ENCODE results near the gene SMNDC1. TPM values are rescaled to one million over a fixed set of nuclear protein-coding genes. Genes with fewer than 3 reads are reported as not detected.
"Not testable (repeated sequence)": the region's sequence is repeated elsewhere in the genome, so short reads cannot be mapped to it uniquely, and the experiment has no call there.

SMNDC1 gene
- total RNA-seq, 6 donors from 2014 or later: 13.5 to 28.2 (median 22.9) TPM

DNA sequence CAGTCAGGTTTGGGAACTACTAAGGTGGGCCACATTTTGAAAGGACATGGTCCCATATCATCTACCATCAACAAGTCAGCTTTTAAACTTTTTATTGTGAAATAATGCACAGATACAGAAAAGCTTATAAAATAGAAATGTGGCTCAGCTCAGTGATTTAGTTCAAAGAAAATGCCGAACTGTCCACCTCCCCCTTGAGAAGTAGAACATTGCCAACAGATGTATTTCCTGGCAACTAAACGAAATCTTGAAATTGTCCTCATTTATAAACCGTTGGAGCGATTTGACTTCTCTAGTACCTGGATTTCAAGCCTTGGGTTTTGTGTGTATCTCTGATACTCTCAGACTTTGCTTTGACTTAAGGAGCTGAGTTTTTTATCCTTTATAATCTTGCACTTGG is 32.7 kb upstream of the SMNDC1 start:
- ATAC-seq (ENCODE audit: low FRiP score in 2 of 2) (no peak), DNase-seq (no peak)
- H3K4me3 ChIP-seq: no peak overlapping the region
- H3K9me3 ChIP-seq: no peaks in the 10 kb centered on the region
- H3K4me1 ChIP-seq: peaks cover 0 to 7% (median 6%) of the 10 kb centered on the region in 4 donors
- no peaks in the 10 kb centered on the region for H3K36me3 ChIP-seq
- no peak overlapping the region for H3K27ac ChIP-seq
- WGBS, 2 donors: 91 to 96% methylated on average over 4 of the region's 4 CpGs
- TF ChIP-seq EP300 (IDR thresholded peaks at IDR 0.05) (no peak), POLR2A (IDR thresholded peaks at IDR 0.05) (no peak), POLR2AphosphoS5 (IDR thresholded peaks at IDR 0.05) (no peak)
- TF ChIP-seq, protein P1, sequence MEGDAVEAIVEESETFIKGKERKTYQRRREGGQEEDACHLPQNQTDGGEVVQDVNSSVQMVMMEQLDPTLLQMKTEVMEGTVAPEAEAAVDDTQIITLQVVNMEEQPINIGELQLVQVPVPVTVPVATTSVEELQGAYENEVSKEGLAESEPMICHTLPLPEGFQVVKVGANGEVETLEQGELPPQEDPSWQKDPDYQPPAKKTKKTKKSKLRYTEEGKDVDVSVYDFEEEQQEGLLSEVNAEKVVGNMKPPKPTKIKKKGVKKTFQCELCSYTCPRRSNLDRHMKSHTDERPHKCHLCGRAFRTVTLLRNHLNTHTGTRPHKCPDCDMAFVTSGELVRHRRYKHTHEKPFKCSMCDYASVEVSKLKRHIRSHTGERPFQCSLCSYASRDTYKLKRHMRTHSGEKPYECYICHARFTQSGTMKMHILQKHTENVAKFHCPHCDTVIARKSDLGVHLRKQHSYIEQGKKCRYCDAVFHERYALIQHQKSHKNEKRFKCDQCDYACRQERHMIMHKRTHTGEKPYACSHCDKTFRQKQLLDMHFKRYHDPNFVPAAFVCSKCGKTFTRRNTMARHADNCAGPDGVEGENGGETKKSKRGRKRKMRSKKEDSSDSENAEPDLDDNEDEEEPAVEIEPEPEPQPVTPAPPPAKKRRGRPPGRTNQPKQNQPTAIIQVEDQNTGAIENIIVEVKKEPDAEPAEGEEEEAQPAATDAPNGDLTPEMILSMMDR (IDR thresholded peaks at IDR 0.05): no peak
- H3K27me3 ChIP-seq: no peaks in the 10 kb centered on the region

DNA sequence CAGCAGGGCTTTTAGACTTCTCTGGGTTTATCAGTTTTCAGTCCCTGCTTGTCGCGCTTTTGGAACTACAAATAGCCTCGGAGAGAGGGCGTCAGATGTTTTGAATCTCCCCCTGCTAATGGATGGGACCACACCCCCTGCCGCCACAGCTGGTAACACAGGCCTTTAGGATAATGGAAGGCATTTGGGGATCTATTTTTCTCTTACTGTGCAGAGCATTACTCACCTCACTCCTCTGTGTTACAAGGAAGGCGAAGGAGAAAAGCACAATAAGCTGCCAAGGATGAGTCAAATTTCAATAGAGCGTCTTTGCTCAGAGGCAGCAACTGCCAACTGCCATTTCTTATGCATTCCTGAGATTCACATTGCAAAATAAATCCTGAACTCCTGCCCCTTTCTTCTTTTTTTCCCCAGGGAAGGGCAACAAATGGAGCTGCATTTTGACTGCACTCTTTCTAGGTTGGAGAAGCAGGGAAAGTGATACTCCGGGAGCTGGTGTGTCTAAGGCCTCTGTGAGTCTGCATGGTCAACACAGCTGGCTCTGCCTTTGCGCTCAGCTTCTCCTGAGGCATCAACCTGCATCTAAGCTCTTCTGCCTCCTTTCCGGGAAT is 31.5 kb upstream of the SMNDC1 start:
- Histone ChIP-seq H3K4me1 (peaks cover 0 to 7% (median 6%) of the 10 kb centered on the region in 4 donors), H3K27me3 (no peaks in the 10 kb centered on the region), H3K4me3 (no peak overlapping the region), H3K27ac (no peak overlapping the region), H3K9me3 (peaks cover 0 to 8% (median 5%) of the 10 kb centered on the region in 4 donors), H3K36me3 (no peaks in the 10 kb centered on the region)
- TF ChIP-seq POLR2AphosphoS5 (IDR thresholded peaks at IDR 0.05) (no peak), POLR2A (IDR thresholded peaks at IDR 0.05) (no peak), EP300 (IDR thresholded peaks at IDR 0.05) (no peak)
- TF ChIP-seq, protein P1 (IDR thresholded peaks at IDR 0.05): no peak
- peak in 1 of 2 donors; percentile 87 for ATAC-seq (ENCODE audit: low FRiP score in 2 of 2)
- 67 to 70% methylated on average over 10 of the region's 10 CpGs for WGBS, 2 donors
- DNase-seq: no peak

DNA sequence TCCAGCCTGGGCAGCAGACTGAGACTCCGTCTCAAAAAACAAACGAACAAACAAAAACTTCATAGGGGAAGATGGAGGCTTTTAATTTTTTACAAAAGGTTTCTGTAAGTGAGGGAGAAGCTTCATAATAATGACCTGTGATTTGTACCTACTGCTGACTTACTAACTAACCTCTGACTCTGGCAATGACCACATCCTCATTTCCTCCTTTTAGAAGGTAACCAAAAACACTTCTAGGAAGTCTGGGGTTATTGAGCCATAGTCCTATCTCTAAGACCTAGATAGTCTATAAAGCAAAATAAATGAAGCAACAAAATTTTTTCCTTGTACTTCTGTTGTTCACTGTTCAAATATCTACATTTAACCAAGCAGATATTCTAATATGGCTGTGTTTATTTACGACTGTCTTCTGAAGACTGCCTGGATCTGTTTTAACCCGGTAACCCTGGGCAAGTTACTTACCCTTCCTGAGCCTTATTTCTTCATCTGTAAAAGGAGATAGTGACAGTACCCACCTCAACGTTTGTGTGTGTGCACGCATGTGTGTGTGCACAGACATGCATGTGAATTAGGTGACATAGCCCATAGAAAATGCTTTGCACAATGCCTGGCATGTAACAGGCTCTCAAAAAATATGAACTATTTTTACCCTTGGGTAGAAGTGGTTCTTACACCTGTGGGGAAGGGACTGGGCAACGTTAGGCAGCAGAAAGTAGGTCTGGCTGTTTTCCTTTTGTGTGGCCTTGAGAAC is 30.8 kb upstream of the SMNDC1 start:
- Histone ChIP-seq H3K36me3 (no peaks in the 10 kb centered on the region), H3K27ac (no peak overlapping the region), H3K4me3 (no peak overlapping the region), H3K9me3 (peaks cover 0 to 14% (median 12%) of the 10 kb centered on the region in 4 donors), H3K4me1 (peaks cover 0 to 7% (median 6%) of the 10 kb centered on the region in 4 donors), H3K27me3 (no peaks in the 10 kb centered on the region)
- ATAC-seq (ENCODE audit: low FRiP score in 2 of 2): no peak
- TF ChIP-seq, protein P1 (IDR thresholded peaks at IDR 0.05): no peak
- TF ChIP-seq POLR2AphosphoS5 (IDR thresholded peaks at IDR 0.05): no peak
- no peak for TF ChIP-seq POLR2A (IDR thresholded peaks at IDR 0.05)
- no peak for TF ChIP-seq EP300 (IDR thresholded peaks at IDR 0.05)
- DNase-seq: no peak
- WGBS, 2 donors: 62 to 74% methylated on average over 7 of the region's 7 CpGs

DNA sequence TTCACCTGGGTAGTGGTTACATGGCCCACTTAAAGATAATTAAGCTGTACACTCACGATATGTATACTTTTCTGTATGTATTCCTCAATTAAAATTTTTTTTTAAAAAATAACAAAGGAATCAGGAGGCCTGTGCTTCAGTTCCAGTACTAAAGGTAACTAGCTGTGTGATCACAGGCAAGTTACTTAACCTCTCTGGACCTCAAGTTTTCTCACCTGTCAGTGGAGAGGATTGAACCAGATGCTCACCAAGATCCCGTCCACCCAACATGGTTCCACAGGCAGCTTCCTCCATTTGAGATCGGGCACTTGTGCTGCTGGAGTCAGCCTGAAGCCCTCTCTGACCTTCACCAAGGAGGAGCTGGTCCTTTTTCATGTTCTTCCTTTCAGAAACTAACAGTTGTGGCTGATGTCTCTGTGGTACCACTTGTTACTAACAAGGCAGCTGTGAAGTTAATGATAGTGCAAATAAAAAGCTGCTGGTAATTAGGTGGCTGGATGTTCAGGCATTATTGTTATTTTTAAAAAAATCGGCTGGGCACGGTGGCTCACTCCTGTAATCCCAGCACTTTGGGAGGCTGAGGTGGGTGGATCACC is 29.4 kb upstream of the SMNDC1 start:
- DNase-seq: no peak
- no peaks in the 10 kb centered on the region for H3K27me3 ChIP-seq
- no peak overlapping the region for H3K27ac ChIP-seq
- peaks cover 0 to 18% (median 14%) of the 10 kb centered on the region in 4 donors for H3K9me3 ChIP-seq
- TF ChIP-seq EP300 (IDR thresholded peaks at IDR 0.05) (no peak), POLR2AphosphoS5 (IDR thresholded peaks at IDR 0.05) (no peak), POLR2A (IDR thresholded peaks at IDR 0.05) (no peak)
- TF ChIP-seq, protein P1 (IDR thresholded peaks at IDR 0.05): no peak
- H3K4me3 ChIP-seq: no peak overlapping the region
- 79 to 81% methylated on average over 5 of the region's 5 CpGs for WGBS, 2 donors
- no peaks in the 10 kb centered on the region for H3K36me3 ChIP-seq
- no peak for ATAC-seq (ENCODE audit: low FRiP score in 2 of 2)
- H3K4me1 ChIP-seq: peaks cover 0 to 7% (median 6%) of the 10 kb centered on the region in 4 donors

DNA sequence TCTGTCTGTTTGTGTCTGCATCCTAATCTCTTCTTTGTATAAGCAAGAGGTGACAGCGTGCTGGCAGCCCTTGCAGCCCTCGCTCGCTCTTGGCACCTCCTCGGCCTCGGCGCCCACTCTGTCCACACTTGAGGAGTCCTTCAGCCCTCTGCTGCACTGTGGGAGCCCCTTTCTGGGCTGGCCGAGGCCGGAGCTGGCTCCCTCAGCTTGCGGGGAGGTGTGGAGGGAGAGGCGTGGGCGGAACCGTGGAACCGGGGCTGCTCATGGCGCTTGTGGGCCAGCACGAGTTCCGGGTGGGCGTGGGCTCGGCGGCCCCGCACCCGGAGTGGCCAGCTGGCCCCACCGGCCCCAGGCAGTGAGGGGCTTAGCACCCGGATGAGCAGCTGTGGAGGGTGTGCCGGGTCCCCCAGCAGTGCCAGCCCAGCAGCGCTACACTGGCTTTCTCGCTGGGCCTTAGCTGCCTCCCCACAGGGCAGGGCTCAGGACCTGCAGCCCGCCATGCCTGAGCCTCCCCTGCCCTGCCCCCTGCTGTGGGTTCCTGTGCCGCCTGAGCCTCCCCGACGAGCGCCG is 26.6 kb upstream of the SMNDC1 start:
- H3K9me3 ChIP-seq: peaks cover 0 to 18% (median 14%) of the 10 kb centered on the region in 4 donors

More for the DNA sequence above, 26.6 kb upstream of the SMNDC1 start:
- H3K36me3 ChIP-seq; H3K4me1 ChIP-seq; ATAC-seq (ENCODE audit: low FRiP score in 2 of 2); H3K4me3 ChIP-seq; H3K27ac ChIP-seq; H3K27me3 ChIP-seq: not testable (repeated sequence)
- 94 to 98% methylated on average over 10 to 31 of the region's 32 CpGs for WGBS, 2 donors
- DNase-seq: peak in 1 of 2 donors; percentile 68
